ENCODE data around the gene CBX1. TPM values are rescaled to one million over a fixed set of nuclear protein-coding genes. Genes with fewer than 3 reads are reported as not detected.

Gene CBX1
- total RNA-seq, 2 experiments from 2014 or later = 59.7 to 70.4 TPM

DNA sequence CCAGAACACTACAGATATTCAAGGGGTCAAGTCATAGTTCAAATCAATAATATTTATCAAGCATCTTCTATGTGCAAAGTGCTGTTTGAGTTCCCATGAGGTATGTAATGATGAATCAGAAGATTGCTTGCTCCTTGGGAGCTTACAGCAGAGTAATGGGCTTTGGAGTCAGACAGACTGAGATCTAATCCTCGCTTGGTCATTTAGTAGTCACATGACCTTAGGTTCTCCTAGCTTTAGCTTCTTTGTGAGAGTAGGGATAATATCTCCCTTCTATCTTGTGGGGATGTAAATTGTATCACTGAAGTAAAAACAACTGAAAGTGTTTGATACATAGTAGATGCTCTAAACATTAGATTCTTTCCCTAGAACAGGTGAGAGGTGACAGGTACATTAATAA is 36.4 kb upstream of the CBX1 start:
- Histone ChIP-seq H3K36me3 (ENCODE audit: insufficient read depth, low read length) (no peaks in the 10 kb centered on the region), H3K9me2 (ENCODE audit: insufficient read depth, low read length) (no peaks in the 10 kb centered on the region), H3K9me3 (ENCODE audit: low read length) (no peaks in the 10 kb centered on the region), H3K4me2 (ENCODE audit: low read length) (no peak overlapping the region), H3K4me1 (ENCODE audit: insufficient read depth, low read length, poor library complexity, severe bottlenecking) (no peaks in the 10 kb centered on the region), H2AFZ (ENCODE audit: low read length) (no peak overlapping the region), H3K79me2 (ENCODE audit: insufficient read depth, low read depth, low read length) (no peaks in the 10 kb centered on the region), H3K4me3 (ENCODE audit: low read depth, low read length, poor library complexity, severe bottlenecking) (no peak overlapping the region), H3K27ac (ENCODE audit: low read depth, low read length, poor library complexity, severe bottlenecking) (no peak overlapping the region), H4K20me1 (ENCODE audit: insufficient read depth, low read length) (no peaks in the 10 kb centered on the region)
- DNase-seq (ENCODE audit: low spot score) = no peak
- POLR2A ChIA-PET = no interaction called here
- no TSS peak for BruUV-seq (replicated peaks)
- TF ChIP-seq EZH2phosphoT487 (IDR thresholded peaks at IDR 0.05; ENCODE audit: borderline replicate concordance, low read depth, low read length) = no peak
- TF ChIP-seq, protein P1, sequence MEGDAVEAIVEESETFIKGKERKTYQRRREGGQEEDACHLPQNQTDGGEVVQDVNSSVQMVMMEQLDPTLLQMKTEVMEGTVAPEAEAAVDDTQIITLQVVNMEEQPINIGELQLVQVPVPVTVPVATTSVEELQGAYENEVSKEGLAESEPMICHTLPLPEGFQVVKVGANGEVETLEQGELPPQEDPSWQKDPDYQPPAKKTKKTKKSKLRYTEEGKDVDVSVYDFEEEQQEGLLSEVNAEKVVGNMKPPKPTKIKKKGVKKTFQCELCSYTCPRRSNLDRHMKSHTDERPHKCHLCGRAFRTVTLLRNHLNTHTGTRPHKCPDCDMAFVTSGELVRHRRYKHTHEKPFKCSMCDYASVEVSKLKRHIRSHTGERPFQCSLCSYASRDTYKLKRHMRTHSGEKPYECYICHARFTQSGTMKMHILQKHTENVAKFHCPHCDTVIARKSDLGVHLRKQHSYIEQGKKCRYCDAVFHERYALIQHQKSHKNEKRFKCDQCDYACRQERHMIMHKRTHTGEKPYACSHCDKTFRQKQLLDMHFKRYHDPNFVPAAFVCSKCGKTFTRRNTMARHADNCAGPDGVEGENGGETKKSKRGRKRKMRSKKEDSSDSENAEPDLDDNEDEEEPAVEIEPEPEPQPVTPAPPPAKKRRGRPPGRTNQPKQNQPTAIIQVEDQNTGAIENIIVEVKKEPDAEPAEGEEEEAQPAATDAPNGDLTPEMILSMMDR (conservative IDR thresholded peaks at IDR 0.05; ENCODE audit: low read length) = no peak
- intact Hi-C loops (cut with micrococcal nuclease; ENCODE audit: unreplicated experiment) = no loop called here
- CTCF ChIA-PET (ENCODE audit: unreplicated experiment) = no interaction called here

DNA sequence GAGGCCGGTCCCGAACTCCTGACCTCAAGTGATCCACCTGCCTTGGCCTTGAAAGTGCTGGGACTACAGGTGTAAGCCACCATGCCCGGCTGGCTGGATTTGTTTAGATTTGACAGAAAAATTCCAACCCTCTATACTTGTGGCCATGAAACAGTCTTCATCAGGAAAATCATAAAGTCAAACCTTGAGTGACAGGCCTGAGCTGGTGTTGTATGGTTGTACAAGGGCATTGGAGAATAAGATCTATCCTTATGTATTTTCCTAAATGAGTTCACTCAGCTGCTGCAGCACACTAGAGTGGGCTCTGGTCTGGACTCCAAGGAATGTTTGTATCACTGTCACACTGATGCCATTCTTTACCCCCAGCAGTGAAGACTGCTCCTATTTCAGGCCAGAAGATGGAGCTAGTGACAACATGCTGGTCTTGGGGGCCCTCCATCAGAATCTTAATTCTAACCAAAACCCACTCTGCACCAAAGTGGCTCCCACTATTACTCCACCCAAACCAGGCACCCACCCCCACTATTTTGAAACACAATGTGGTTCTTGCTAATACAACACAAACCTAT is 33.7 kb upstream of the CBX1 start:
- DNase-seq (ENCODE audit: low spot score) = peak; percentile 24
- no TSS peak for BruUV-seq (replicated peaks)
- POLR2A ChIA-PET = no interaction called here
- H4K20me1 ChIP-seq (ENCODE audit: insufficient read depth, low read length) = no peaks in the 10 kb centered on the region
- H3K9me2 ChIP-seq (ENCODE audit: insufficient read depth, low read length) = no peaks in the 10 kb centered on the region
- H2AFZ ChIP-seq (ENCODE audit: low read length) = no peak overlapping the region
- no peaks in the 10 kb centered on the region for H3K79me2 ChIP-seq (ENCODE audit: insufficient read depth, low read depth, low read length)
- H3K27ac ChIP-seq (ENCODE audit: low read depth, low read length, poor library complexity, severe bottlenecking) = no peak overlapping the region
- H3K36me3 ChIP-seq (ENCODE audit: insufficient read depth, low read length) = no peaks in the 10 kb centered on the region
- no peak for TF ChIP-seq EZH2phosphoT487 (IDR thresholded peaks at IDR 0.05; ENCODE audit: borderline replicate concordance, low read depth, low read length)
- TF ChIP-seq, protein P1 (conservative IDR thresholded peaks at IDR 0.05; ENCODE audit: low read length) = peak; percentile 72
- no peak overlapping the region for H3K4me2 ChIP-seq (ENCODE audit: low read length)
- no peaks in the 10 kb centered on the region for H3K9me3 ChIP-seq (ENCODE audit: low read length)
- H3K4me3 ChIP-seq (ENCODE audit: low read depth, low read length, poor library complexity, severe bottlenecking) = no peak overlapping the region
- no peaks in the 10 kb centered on the region for H3K4me1 ChIP-seq (ENCODE audit: insufficient read depth, low read length, poor library complexity, severe bottlenecking)
- CTCF ChIA-PET (ENCODE audit: unreplicated experiment) = interaction anchor here (0.8 kb wide), 2 partner anchors 110 to 173 kb away, joined by 3 to 4 read pairs; no protein-coding TSS in a partner anchor
- intact Hi-C loops (cut with micrococcal nuclease; ENCODE audit: unreplicated experiment) = no loop called here

DNA sequence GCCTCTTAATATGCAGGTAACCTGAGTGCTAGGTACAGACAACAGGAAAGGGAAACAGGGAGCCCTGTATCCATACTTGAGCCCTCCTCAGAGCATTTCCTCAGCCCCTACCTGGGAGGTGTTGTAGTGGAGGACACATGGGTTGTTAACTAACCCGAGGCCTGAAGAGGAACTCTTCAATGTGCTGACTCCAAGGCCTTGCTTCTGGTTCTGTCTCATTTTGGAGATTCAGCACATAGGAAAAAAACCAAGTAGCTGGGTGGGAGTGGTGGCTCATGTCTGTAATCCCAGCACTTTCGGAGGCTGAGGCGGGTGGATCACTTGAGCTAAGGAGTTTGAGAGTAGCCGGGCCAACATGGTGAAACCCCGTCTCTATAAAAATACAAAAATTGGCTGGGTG is 31.1 kb upstream of the CBX1 start:
- no peaks in the 10 kb centered on the region for H3K79me2 ChIP-seq (ENCODE audit: insufficient read depth, low read depth, low read length)
- no peaks in the 10 kb centered on the region for H3K36me3 ChIP-seq (ENCODE audit: insufficient read depth, low read length)
- BruUV-seq (replicated peaks) = no TSS peak
- no peak overlapping the region for H3K4me2 ChIP-seq (ENCODE audit: low read length)
- no peaks in the 10 kb centered on the region for H3K9me2 ChIP-seq (ENCODE audit: insufficient read depth, low read length)
- H4K20me1 ChIP-seq (ENCODE audit: insufficient read depth, low read length) = no peaks in the 10 kb centered on the region
- no peak overlapping the region for H3K4me3 ChIP-seq (ENCODE audit: low read depth, low read length, poor library complexity, severe bottlenecking)
- CTCF ChIA-PET (ENCODE audit: unreplicated experiment) = no interaction called here
- no peaks in the 10 kb centered on the region for H3K9me3 ChIP-seq (ENCODE audit: low read length)
- no peak overlapping the region for H3K27ac ChIP-seq (ENCODE audit: low read depth, low read length, poor library complexity, severe bottlenecking)
- TF ChIP-seq, protein P1 (conservative IDR thresholded peaks at IDR 0.05; ENCODE audit: low read length) = no peak
- TF ChIP-seq EZH2phosphoT487 (IDR thresholded peaks at IDR 0.05; ENCODE audit: borderline replicate concordance, low read depth, low read length) = no peak
- H2AFZ ChIP-seq (ENCODE audit: low read length) = no peak overlapping the region
- no peak for DNase-seq (ENCODE audit: low spot score)
- H3K4me1 ChIP-seq (ENCODE audit: insufficient read depth, low read length, poor library complexity, severe bottlenecking) = no peaks in the 10 kb centered on the region
- POLR2A ChIA-PET = interaction anchor here (0.6 kb wide), 1 partner anchor 20 kb away, joined by 4 read pairs; no protein-coding TSS in a partner anchor
- intact Hi-C loops (cut with micrococcal nuclease; ENCODE audit: unreplicated experiment) = no loop called here

Data from OCI-LY7 (cell line).